GM10847 (cell line): Measurements from ENCODE around the gene TIMM17B.
A peak's percentile ranks its signal among the peaks of the same experiment; 100 is the strongest.

Source experiments
- POLR2A ChIP-seq: IDR thresholded peaks from 2 replicates; pipeline ENCODE4 v1.6.1; 2011; ENCODE audit not compliant: insufficient read length; ENCODE audit errors: extremely low read depth

TIMM17B gene

GRCh38 chrX:48927123-48927522 is 29.6 kb upstream of the TIMM17B start:
- no peak for TF ChIP-seq POLR2A

GRCh38 chrX:48924270-48924669 is 26.7 kb upstream of the TIMM17B start:
- TF ChIP-seq POLR2A: no peak

- no peak for TF ChIP-seq POLR2A
Observed at GRCh38 chrX:48923771-48924170, 26.2 kb upstream of the TIMM17B start.

GRCh38 chrX:48920718-48921104 is 23.1 kb upstream of the TIMM17B start:
- no peak for TF ChIP-seq POLR2A

- TF ChIP-seq POLR2A: no peak
Observed at GRCh38 chrX:48919947-48920717, 22.6 kb upstream of the TIMM17B start.

- TF ChIP-seq POLR2A: no peak
Observed at GRCh38 chrX:48919360-48919841, 21.8 kb upstream of the TIMM17B start.

GRCh38 chrX:48918643-48919340 is 21.2 kb upstream of the TIMM17B start, which contains the start of gene PIM2:
PIM2 (minus strand) TSS chrX:48919024; CDS start chrX:48918834, 190 bp downstream.
- TF ChIP-seq POLR2A: peak; percentile 96

- no peak for TF ChIP-seq POLR2A
Observed at GRCh38 chrX:48918301-48918642, 20.7 kb upstream of the TIMM17B start.

- no peak for TF ChIP-seq POLR2A
Observed at GRCh38 chrX:48917139-48918001, 19.8 kb upstream of the TIMM17B start.

GRCh38 chrX:48914593-48915493 is 17.3 kb upstream of the TIMM17B start:
- TF ChIP-seq POLR2A: peak; percentile 37

GRCh38 chrX:48913605-48914366 is 16.2 kb upstream of the TIMM17B start:
- TF ChIP-seq POLR2A: no peak

- peak; percentile 50 for TF ChIP-seq POLR2A
Observed at GRCh38 chrX:48911412-48912182, 14.0 kb upstream of the TIMM17B start, which contains the start of gene SLC35A2. SLC35A2 (minus strand) TSS chrX:48911646; CDS start chrX:48911636, 10 bp downstream.

- no peak for TF ChIP-seq POLR2A
Observed at GRCh38 chrX:48910926-48911411, 13.4 kb upstream of the TIMM17B start.

GRCh38 chrX:48909703-48910294 is 12.2 kb upstream of the TIMM17B start:
- TF ChIP-seq POLR2A: no peak
